ENCODE results near the gene DHRS7C. TPM values are rescaled to one million over a fixed set of nuclear protein-coding genes. Genes with fewer than 3 reads are reported as not detected.

The DHRS7C gene
- total and polyA plus RNA-seq, 2 donors (not counting 3 experiments of a cell fraction or from before 2014, with no cell fraction given): not detected

- H4K20me1 ChIP-seq (replicated peaks; ENCODE audit: control insufficient read depth, extremely low read depth, insufficient read depth, low read length): no peaks in the 10 kb centered on the region
- H3K9ac ChIP-seq (replicated peaks; ENCODE audit: extremely low read depth, insufficient read depth, low read length): no peak overlapping the region
- FAIRE-seq (no peak), DNase-seq (ENCODE audit: low read depth, low spot score) (no peak)
- intact Hi-C loops (cut with micrococcal nuclease): no loop called here
- H3K27me3 ChIP-seq (ENCODE audit: control insufficient read depth in 2 of 2, insufficient read depth in 2 of 2, low read length in 2 of 2): no peaks in the 10 kb centered on the region
- no peaks in the 10 kb centered on the region for H3K36me3 ChIP-seq (ENCODE audit: control insufficient read depth in 2 of 2, extremely low read depth in 1 of 2, insufficient read depth in 2 of 2, low read length in 2 of 2)
- no peaks in the 10 kb centered on the region for H3K4me1 ChIP-seq (ENCODE audit: control insufficient read depth, extremely low read depth, insufficient read depth, low read length)
- peaks cover 10% of the 10 kb centered on the region for H3K9me3 ChIP-seq (replicated peaks; ENCODE audit: control insufficient read depth, insufficient read depth, low read length)
- POLR2A ChIA-PET: no interaction called here
- H3K79me2 ChIP-seq (ENCODE audit: control insufficient read depth, insufficient read depth, low read length): no peaks in the 10 kb centered on the region
- no peak overlapping the region for H3K27ac ChIP-seq (ENCODE audit: insufficient read depth, low read depth, low read length)
- H2AFZ ChIP-seq (ENCODE audit: low read depth, low read length): no peak overlapping the region
- TF ChIP-seq POLR2A (IDR thresholded peaks at IDR 0.05; ENCODE audit: low read depth, low read length) (no peak), EZH2 (IDR thresholded peaks at IDR 0.05; ENCODE audit: borderline replicate concordance, low read depth, low read length, severe bottlenecking) (no peak), POLR2AphosphoS5 (IDR thresholded peaks at IDR 0.05; ENCODE audit: insufficient read depth, low read depth, low read length) (no peak)
- TF ChIP-seq, protein P1, sequence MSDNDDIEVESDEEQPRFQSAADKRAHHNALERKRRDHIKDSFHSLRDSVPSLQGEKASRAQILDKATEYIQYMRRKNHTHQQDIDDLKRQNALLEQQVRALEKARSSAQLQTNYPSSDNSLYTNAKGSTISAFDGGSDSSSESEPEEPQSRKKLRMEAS (IDR thresholded peaks at IDR 0.05; ENCODE audit: insufficient read depth, insufficient read length): no peak
- CTCF ChIA-PET: no interaction called here
- no TSS peak for BruUV-seq (replicated peaks)
- dilution Hi-C loops (cut with MboI; ENCODE audit: extremely low pct_ligation_motif_present, low sequenced_read_pairs): no loop called here
- H3K9me1 ChIP-seq (replicated peaks; ENCODE audit: control insufficient read depth, extremely low read depth, insufficient read depth, low read length): no peaks in the 10 kb centered on the region
- H3K4me3 ChIP-seq (replicated peaks in 1 of 3; ENCODE audit: insufficient read depth in 1 of 3, low read depth in 1 of 3, low read length in 3 of 3): no peak overlapping the region
- H3K4me2 ChIP-seq (ENCODE audit: insufficient read depth, low read length): no peak overlapping the region
These were observed 14.4 kb upstream of the DHRS7C start for GRCh38 chr17:9805769-9806168.

DNA sequence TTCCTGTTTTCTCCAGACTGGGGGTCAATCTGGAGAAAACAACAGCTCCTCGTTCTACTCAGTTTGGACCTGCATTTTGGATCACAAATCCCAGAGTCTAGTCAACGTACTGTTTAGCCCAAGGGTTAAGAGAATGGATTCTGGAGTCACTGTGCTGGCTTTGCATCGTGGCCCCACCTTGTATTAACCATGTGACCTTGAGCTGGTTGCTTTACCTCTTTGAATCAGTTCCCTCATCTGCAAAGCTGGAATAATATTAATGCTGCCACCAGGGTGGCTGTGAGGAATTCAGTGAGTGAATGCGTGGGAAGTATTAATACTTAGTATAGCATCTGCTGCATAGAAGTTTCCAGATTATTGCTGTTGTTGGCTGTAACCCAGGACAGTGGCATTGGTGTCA is 11.3 kb upstream of the DHRS7C start:
- TF ChIP-seq MYC (IDR thresholded peaks at IDR 0.05; ENCODE audit: low read depth, low read length) (no peak), JUN (IDR thresholded peaks at IDR 0.05; ENCODE audit: borderline replicate concordance, insufficient read depth, insufficient read length, low read depth) (no peak), EZH2 (IDR thresholded peaks at IDR 0.05; ENCODE audit: borderline replicate concordance, low read depth, low read length, severe bottlenecking) (no peak), POLR2AphosphoS5 (IDR thresholded peaks at IDR 0.05; ENCODE audit: insufficient read depth, low read depth, low read length) (no peak), FOS (IDR thresholded peaks at IDR 0.05; ENCODE audit: borderline replicate concordance, insufficient read depth, low read length) (no peak), GATA2 (IDR thresholded peaks at IDR 0.05; ENCODE audit: insufficient read depth, insufficient read length, low read depth, low read length) (no peak), CTCF (IDR thresholded peaks at IDR 0.05; ENCODE audit: extremely low read depth in 1 of 2, insufficient read depth in 1 of 2, low read depth in 1 of 2, low read length in 2 of 2) (no peak), POLR2A (IDR thresholded peaks at IDR 0.05; ENCODE audit: low read depth, low read length) (no peak)
- TF ChIP-seq, protein P1 (IDR thresholded peaks at IDR 0.05; ENCODE audit: insufficient read depth, insufficient read length): no peak
- DNase-seq (ENCODE audit: low read depth, low spot score) (no peak), FAIRE-seq (no peak)
- intact Hi-C loops (cut with micrococcal nuclease) (no loop called here), dilution Hi-C loops (cut with MboI; ENCODE audit: extremely low pct_ligation_motif_present, low sequenced_read_pairs) (no loop called here)
- no peaks in the 10 kb centered on the region for H3K4me1 ChIP-seq (ENCODE audit: control insufficient read depth, extremely low read depth, insufficient read depth, low read length)
- H3K36me3 ChIP-seq (ENCODE audit: control insufficient read depth in 2 of 2, extremely low read depth in 1 of 2, insufficient read depth in 2 of 2, low read length in 2 of 2): no peaks in the 10 kb centered on the region
- no peak overlapping the region for H3K27ac ChIP-seq (ENCODE audit: insufficient read depth, low read depth, low read length)
- ChIA-PET POLR2A (no interaction called here), CTCF (no interaction called here)
- no peaks in the 10 kb centered on the region for H4K20me1 ChIP-seq (replicated peaks; ENCODE audit: control insufficient read depth, extremely low read depth, insufficient read depth, low read length)
- H3K27me3 ChIP-seq (ENCODE audit: control insufficient read depth in 2 of 2, insufficient read depth in 2 of 2, low read length in 2 of 2): no peaks in the 10 kb centered on the region
- H3K9me1 ChIP-seq (replicated peaks; ENCODE audit: control insufficient read depth, extremely low read depth, insufficient read depth, low read length): no peaks in the 10 kb centered on the region
- no TSS peak for BruUV-seq (replicated peaks)
- H3K9me3 ChIP-seq (replicated peaks; ENCODE audit: control insufficient read depth, insufficient read depth, low read length): peaks cover 9% of the 10 kb centered on the region
- no peak overlapping the region for H3K4me2 ChIP-seq (ENCODE audit: insufficient read depth, low read length)
- no peak overlapping the region for H2AFZ ChIP-seq (ENCODE audit: low read depth, low read length)
- no peaks in the 10 kb centered on the region for H3K79me2 ChIP-seq (ENCODE audit: control insufficient read depth, insufficient read depth, low read length)
- no peak overlapping the region for H3K9ac ChIP-seq (replicated peaks; ENCODE audit: extremely low read depth, insufficient read depth, low read length)
- H3K4me3 ChIP-seq (replicated peaks in 1 of 3; ENCODE audit: insufficient read depth in 1 of 3, low read depth in 1 of 3, low read length in 3 of 3): no peak overlapping the region

Data from endothelial cell of umbilical vein (primary cell).